Activated naive CD8-positive, alpha-beta T cell treated with anti-CD3 and anti-CD28 coated beads, Interleukin-2, amount 50 U/mL, for 24 hours (primary cell): ENCODE results near the gene ARHGAP44.

Experiments
- ATAC-seq: fragments of 150-1000 bp; cut with Tn5 transposase; one replicate; pipeline ENCODE4 v1.10.0; 2021
- DNase-seq: peaks from one replicate; pipeline ENCODE4 v3.0.0; 2021
- H3K27ac Mint-ChIP-seq: one replicate; pipeline ENCODE4 v1.8.0; 2021; ENCODE audit warnings: mild to moderate bottlenecking, mixed read lengths
- H3K27me3 Mint-ChIP-seq: one replicate; pipeline ENCODE4 v1.8.0; 2021; ENCODE audit warnings: mixed read lengths
- H3K36me3 Mint-ChIP-seq: one replicate; pipeline ENCODE4 v1.8.0; 2021; ENCODE audit warnings: low read depth, mixed read lengths
- H3K4me1 Mint-ChIP-seq: one replicate; pipeline ENCODE4 v1.8.0; 2021; ENCODE audit warnings: mixed read lengths
- H3K4me3 Mint-ChIP-seq: one replicate; pipeline ENCODE4 v1.8.0; 2021; ENCODE audit warnings: mild to moderate bottlenecking, moderate library complexity, mixed read lengths
- H3K9me3 Mint-ChIP-seq: one replicate; pipeline ENCODE4 v1.8.0; 2021; ENCODE audit warnings: mixed read lengths

ARHGAP44 gene

DNA sequence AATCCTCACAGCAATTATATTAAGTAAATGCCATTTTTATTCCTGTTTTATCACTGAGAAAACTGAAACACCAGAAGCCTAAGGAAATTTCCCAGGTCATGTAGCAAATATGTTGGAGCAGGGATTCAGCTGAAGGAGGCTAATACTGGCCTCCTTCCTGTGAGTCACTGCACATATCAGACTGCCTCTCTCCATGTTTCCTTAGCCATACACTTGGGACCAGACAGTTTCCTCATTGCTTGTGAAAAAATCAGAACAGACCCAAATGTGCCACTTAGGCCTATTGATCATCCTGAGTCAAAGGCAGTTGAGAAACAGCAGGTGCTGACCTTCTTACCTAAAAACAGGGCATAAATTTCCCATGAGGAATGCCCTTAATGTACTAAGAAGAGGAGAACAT lies 247.5 kb downstream of the ARHGAP44 start:
- Mint-ChIP-seq H3K27me3 (peaks cover 5% of the 10 kb centered on the region), H3K4me3 (no peak overlapping the region), H3K36me3 (no peaks in the 10 kb centered on the region), H3K4me1 (peaks cover 4% of the 10 kb centered on the region), H3K27ac (no peak overlapping the region), H3K9me3 (peaks cover 19% of the 10 kb centered on the region)
- ATAC-seq = no peak
- no peak for DNase-seq

DNA sequence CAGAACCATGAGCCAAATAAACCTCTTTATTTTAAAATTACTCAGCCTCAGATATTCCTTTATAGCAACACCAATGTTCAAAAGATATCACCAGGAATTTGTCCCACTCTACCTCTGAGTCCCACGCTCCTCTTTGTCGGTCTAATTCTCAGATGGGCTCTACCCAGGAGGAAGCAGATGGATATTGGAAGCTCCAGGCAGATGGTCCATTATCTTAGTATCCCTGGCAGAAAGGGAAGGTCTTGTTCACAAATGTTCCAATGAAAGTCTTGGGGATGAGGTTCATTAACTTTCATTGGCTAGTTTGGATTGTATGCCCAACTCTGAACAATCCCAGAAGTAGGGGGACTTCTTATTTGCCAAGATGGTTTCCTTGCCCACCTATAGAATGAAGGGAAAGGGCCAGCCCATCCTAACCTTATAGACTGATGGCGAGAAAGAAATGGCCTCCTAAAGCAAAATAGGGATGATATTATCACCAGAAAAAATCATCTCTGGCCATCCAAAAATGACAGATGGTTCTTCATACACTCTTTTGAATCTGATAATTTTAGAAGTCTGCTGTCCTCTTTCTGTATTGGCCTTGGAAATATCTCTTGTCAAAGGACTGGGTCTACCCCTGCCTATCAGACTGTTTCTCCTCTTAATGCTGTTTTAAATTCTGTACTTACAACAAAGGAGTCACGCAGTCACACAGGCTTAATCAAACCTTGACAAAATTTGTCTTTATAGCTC lies 249.8 kb downstream of the ARHGAP44 start:
- H3K27me3 Mint-ChIP-seq = peaks cover 12% of the 10 kb centered on the region
- DNase-seq (no peak), ATAC-seq (no peak)
- no peak overlapping the region for H3K4me3 Mint-ChIP-seq
- H3K36me3 Mint-ChIP-seq = no peaks in the 10 kb centered on the region
- H3K27ac Mint-ChIP-seq = no peak overlapping the region
- H3K4me1 Mint-ChIP-seq = no peaks in the 10 kb centered on the region
- peaks cover 19% of the 10 kb centered on the region for H3K9me3 Mint-ChIP-seq
